Suprapubic skin (tissue), 3 donors: ENCODE data around the gene TMEM271.

Experiments
- POLR2A ChIP-seq, 2 donors: fragments of 450-650 bp; IDR thresholded peaks; one replicate each; pipeline ENCODE4 v1.6.1; 2017; ENCODE audit warnings: antibody characterized with exemption in 2 of 2, mild to moderate bottlenecking in 2 of 2, moderate library complexity in 2 of 2
- TF ChIP-seq, protein P1 (sequence below), 2 donors: fragments of 200-600 bp in 1 of 2; fragments of 450-650 bp in 1 of 2; sonication (generic) in 1 of 2; IDR thresholded peaks; one replicate each; pipeline ENCODE4 v1.5.1; 2016 to 2019; ENCODE audit warnings: antibody characterized with exemption in 2 of 2, mild to moderate bottlenecking in 1 of 2, moderate library complexity in 1 of 2

DNA sequence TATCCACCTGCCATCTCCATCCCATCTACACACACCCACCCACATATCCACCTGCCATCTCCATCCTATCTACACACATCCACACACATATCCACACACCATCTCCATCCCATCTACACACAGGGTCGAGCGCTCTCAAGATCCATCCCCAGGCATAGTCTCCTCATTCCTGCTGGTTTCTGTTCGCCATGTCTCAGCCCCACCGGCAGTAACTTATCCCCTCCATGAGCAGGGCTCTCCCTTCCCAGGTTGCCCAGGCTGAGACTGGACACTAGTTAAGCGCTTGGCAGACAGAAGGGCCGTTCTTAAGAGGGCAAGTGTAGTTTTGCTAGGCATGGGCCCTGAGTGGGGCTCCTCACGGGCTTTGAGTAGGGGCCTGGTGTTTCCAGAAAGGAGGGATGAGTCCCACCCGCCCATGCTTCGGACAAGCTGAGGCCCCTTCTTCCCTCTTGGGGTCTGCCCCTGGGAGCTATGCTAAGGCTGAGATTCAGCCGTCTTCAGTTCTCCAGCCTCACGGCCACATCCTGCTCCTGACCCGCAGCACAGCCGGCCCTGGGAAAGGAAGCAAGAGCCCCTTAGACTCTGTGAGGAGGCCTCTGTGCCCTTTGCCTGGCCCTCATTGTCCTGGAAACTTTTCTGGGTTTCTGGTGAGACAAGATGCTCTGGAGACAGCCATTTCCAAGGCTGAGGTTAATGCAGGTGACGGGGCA, 20.4 kb downstream of the TMEM271 start:
- TF ChIP-seq, protein P1, sequence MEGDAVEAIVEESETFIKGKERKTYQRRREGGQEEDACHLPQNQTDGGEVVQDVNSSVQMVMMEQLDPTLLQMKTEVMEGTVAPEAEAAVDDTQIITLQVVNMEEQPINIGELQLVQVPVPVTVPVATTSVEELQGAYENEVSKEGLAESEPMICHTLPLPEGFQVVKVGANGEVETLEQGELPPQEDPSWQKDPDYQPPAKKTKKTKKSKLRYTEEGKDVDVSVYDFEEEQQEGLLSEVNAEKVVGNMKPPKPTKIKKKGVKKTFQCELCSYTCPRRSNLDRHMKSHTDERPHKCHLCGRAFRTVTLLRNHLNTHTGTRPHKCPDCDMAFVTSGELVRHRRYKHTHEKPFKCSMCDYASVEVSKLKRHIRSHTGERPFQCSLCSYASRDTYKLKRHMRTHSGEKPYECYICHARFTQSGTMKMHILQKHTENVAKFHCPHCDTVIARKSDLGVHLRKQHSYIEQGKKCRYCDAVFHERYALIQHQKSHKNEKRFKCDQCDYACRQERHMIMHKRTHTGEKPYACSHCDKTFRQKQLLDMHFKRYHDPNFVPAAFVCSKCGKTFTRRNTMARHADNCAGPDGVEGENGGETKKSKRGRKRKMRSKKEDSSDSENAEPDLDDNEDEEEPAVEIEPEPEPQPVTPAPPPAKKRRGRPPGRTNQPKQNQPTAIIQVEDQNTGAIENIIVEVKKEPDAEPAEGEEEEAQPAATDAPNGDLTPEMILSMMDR (IDR thresholded peaks at IDR 0.05): no peak
- no peak for TF ChIP-seq POLR2A (IDR thresholded peaks at IDR 0.05)
